HEK293 (cell line): ENCODE measurements around the gene PANK4.
A peak's percentile ranks its signal among the peaks of the same experiment; 100 is the strongest.

ENCODE experiments used
- CTCF ChIP-seq: fragments of 450-650 bp; formaldehyde crosslinking; IDR thresholded peaks from 2 replicates; pipeline ENCODE4 v1.5.1; 2016; ENCODE audit warnings: missing biosample characterization, missing genetic modification characterization
- EGR2 ChIP-seq: fragments of 450-650 bp; formaldehyde crosslinking; IDR thresholded peaks from 2 replicates; pipeline ENCODE4 v1.5.1; 2016; ENCODE audit warnings: low read depth, missing biosample characterization, missing genetic modification characterization
- GLIS2 ChIP-seq: fragments of 450-650 bp; formaldehyde crosslinking; IDR thresholded peaks from 2 replicates; pipeline ENCODE4 v1.5.1; 2016; ENCODE audit warnings: missing biosample characterization, missing genetic modification characterization
- HOXA7 ChIP-seq: sonication (generic); formaldehyde crosslinking; IDR thresholded peaks from 2 replicates; pipeline ENCODE4 v1.8.1; 2022; ENCODE audit warnings: missing genetic modification reagents, borderline replicate concordance
- KLF16 ChIP-seq: fragments of 450-650 bp; formaldehyde crosslinking; IDR thresholded peaks from 2 replicates; pipeline ENCODE4 v1.5.1; 2017; ENCODE audit warnings: missing biosample characterization, missing genetic modification characterization
- RBAK ChIP-seq: fragments of 450-650 bp; formaldehyde crosslinking; IDR thresholded peaks from 2 replicates; pipeline ENCODE4 v1.5.1; 2016; ENCODE audit warnings: missing biosample characterization, missing genetic modification characterization
- SALL2 ChIP-seq: fragments of 450-650 bp; formaldehyde crosslinking; IDR thresholded peaks from 2 replicates; pipeline ENCODE4 v1.5.0; 2017; ENCODE audit warnings: missing biosample characterization, mild to moderate bottlenecking, missing genetic modification characterization, borderline replicate concordance
- SP3 ChIP-seq: fragments of 450-650 bp; formaldehyde crosslinking; IDR thresholded peaks from 2 replicates; pipeline ENCODE4 v1.5.1; 2016; ENCODE audit warnings: missing biosample characterization, missing genetic modification characterization
- YY1 ChIP-seq: fragments of 450-650 bp; formaldehyde crosslinking; IDR thresholded peaks from 2 replicates; pipeline ENCODE4 v1.5.1; 2018; ENCODE audit warnings: missing biosample characterization, missing genetic modification characterization
- YY2 ChIP-seq: fragments of 450-650 bp; formaldehyde crosslinking; IDR thresholded peaks from 2 replicates; pipeline ENCODE4 v1.5.1; 2016; ENCODE audit warnings: missing biosample characterization, missing genetic modification characterization
- ZBTB10 ChIP-seq: fragments of 450-650 bp; formaldehyde crosslinking; IDR thresholded peaks from 2 replicates; pipeline ENCODE4 v1.5.1; 2016; ENCODE audit warnings: missing biosample characterization, missing genetic modification characterization
- ZBTB49 ChIP-seq: fragments of 450-650 bp; formaldehyde crosslinking; IDR thresholded peaks from 2 replicates; pipeline ENCODE4 v1.5.1; 2016; ENCODE audit warnings: missing biosample characterization, missing genetic modification characterization, low read depth
- ZNF138 ChIP-seq: fragments of 450-650 bp; formaldehyde crosslinking; IDR thresholded peaks from 2 replicates; pipeline ENCODE4 v1.5.1; 2016; ENCODE audit warnings: missing biosample characterization, missing genetic modification characterization, borderline replicate concordance
- ZNF155 ChIP-seq: fragments of 450-650 bp; formaldehyde crosslinking; IDR thresholded peaks from 2 replicates; pipeline ENCODE4 v1.5.1; 2016; ENCODE audit warnings: missing biosample characterization, missing genetic modification characterization
- ZNF157 ChIP-seq: fragments of 450-650 bp; formaldehyde crosslinking; IDR thresholded peaks from 2 replicates; pipeline ENCODE4 v1.5.1; 2016; ENCODE audit warnings: missing biosample characterization, missing genetic modification characterization
- ZNF16 ChIP-seq: fragments of 450-650 bp; formaldehyde crosslinking; IDR thresholded peaks from 2 replicates; pipeline ENCODE4 v1.5.1; 2016; ENCODE audit warnings: low read depth, missing biosample characterization, missing genetic modification characterization
- ZNF221 ChIP-seq: fragments of 450-650 bp; formaldehyde crosslinking; IDR thresholded peaks from 2 replicates; pipeline ENCODE4 v1.5.1; 2017; ENCODE audit warnings: missing biosample characterization, missing genetic modification characterization, borderline replicate concordance
- ZNF248 ChIP-seq: fragments of 450-650 bp; formaldehyde crosslinking; IDR thresholded peaks from 2 replicates; pipeline ENCODE4 v1.5.1; 2017; ENCODE audit warnings: missing biosample characterization, missing genetic modification characterization
- ZNF311 ChIP-seq: fragments of 450-650 bp; formaldehyde crosslinking; IDR thresholded peaks from 2 replicates; pipeline ENCODE4 v1.5.1; 2017; ENCODE audit warnings: missing biosample characterization, missing genetic modification characterization, borderline replicate concordance
- ZNF341 ChIP-seq: fragments of 450-650 bp; formaldehyde crosslinking; IDR thresholded peaks from 2 replicates; pipeline ENCODE4; 2016; ENCODE audit warnings: low read depth, missing biosample characterization, missing genetic modification characterization
- ZNF398 ChIP-seq: fragments of 450-650 bp; formaldehyde crosslinking; IDR thresholded peaks from 2 replicates; pipeline ENCODE4 v1.5.1; 2017; ENCODE audit warnings: missing biosample characterization, missing genetic modification characterization
- ZNF488 ChIP-seq: fragments of 450-650 bp; formaldehyde crosslinking; IDR thresholded peaks from 2 replicates; pipeline ENCODE4 v1.5.1; 2016; ENCODE audit warnings: missing biosample characterization, missing genetic modification characterization
- ZNF521 ChIP-seq: fragments of 450-650 bp; formaldehyde crosslinking; IDR thresholded peaks from 2 replicates; pipeline ENCODE4 v1.5.1; 2017; ENCODE audit warnings: missing biosample characterization, mild to moderate bottlenecking, missing genetic modification characterization
- ZNF548 ChIP-seq: fragments of 450-650 bp; formaldehyde crosslinking; IDR thresholded peaks from 2 replicates; pipeline ENCODE4 v1.5.1; 2016; ENCODE audit warnings: missing biosample characterization, missing genetic modification characterization
- ZNF776 ChIP-seq: fragments of 450-650 bp; formaldehyde crosslinking; IDR thresholded peaks from 2 replicates; pipeline ENCODE4 v1.5.0; 2017; ENCODE audit warnings: missing biosample characterization, missing genetic modification characterization, borderline replicate concordance
- ZSCAN16 ChIP-seq: fragments of 450-650 bp; formaldehyde crosslinking; IDR thresholded peaks from 2 replicates; pipeline ENCODE4 v1.5.1; 2016; ENCODE audit warnings: missing biosample characterization, missing genetic modification characterization
- TF ChIP-seq, protein P1 (sequence below): fragments of 450-650 bp; formaldehyde crosslinking; IDR thresholded peaks from 2 replicates; pipeline ENCODE4 v1.5.1; 2016; ENCODE audit warnings: missing biosample characterization, missing genetic modification characterization
- TF ChIP-seq, protein P2 (sequence below): fragments of 450-650 bp; formaldehyde crosslinking; IDR thresholded peaks from 2 replicates; pipeline ENCODE4 v1.5.1; 2016; ENCODE audit warnings: missing biosample characterization, missing genetic modification characterization

The PANK4 gene

GRCh38 chr1:2545754-2546514 lies 19.5 kb upstream of the PANK4 start (continued):
- no peak for TF ChIP-seq ZNF221 (tag by site-specific recombination)
- no peak for TF ChIP-seq ZBTB49 (tag by site-specific recombination)
- TF ChIP-seq SALL2 (tag by site-specific recombination) = no peak
- TF ChIP-seq ZNF311 = no peak
- TF ChIP-seq RBAK (tag by site-specific recombination) = no peak
- no peak; the same call in 1 of the 2 replicates for TF ChIP-seq ZBTB10 (tag by site-specific recombination)
- TF ChIP-seq KLF16 (tag by site-specific recombination) = no peak
- TF ChIP-seq ZNF488 (tag by site-specific recombination) = no peak
- TF ChIP-seq HOXA7 (CRISPR knock-in tag) = no peak
- TF ChIP-seq ZNF248 (tag by site-specific recombination) = no peak
- no peak for TF ChIP-seq YY2 (tag by site-specific recombination)
- TF ChIP-seq ZNF776 (tag by site-specific recombination) = no peak
- TF ChIP-seq GLIS2 (tag by site-specific recombination) = peak; percentile 5; the same call in 1 of the 2 replicates
- TF ChIP-seq ZNF398 (tag by site-specific recombination) = peak; percentile 68
- no peak for TF ChIP-seq ZNF16 (tag by site-specific recombination)
- TF ChIP-seq ZNF548 (tag by site-specific recombination) = no peak
- TF ChIP-seq CTCF (tag by site-specific recombination) = no peak
- peak; percentile 63; the same call in 1 of the 2 replicates for TF ChIP-seq EGR2 (tag by site-specific recombination)
- no peak for TF ChIP-seq ZNF138 (tag by site-specific recombination)
- TF ChIP-seq SP3 (tag by site-specific recombination) = no peak; the same call in 1 of the 2 replicates
- no peak for TF ChIP-seq ZSCAN16
- no peak for TF ChIP-seq ZNF155
- TF ChIP-seq, protein P1, sequence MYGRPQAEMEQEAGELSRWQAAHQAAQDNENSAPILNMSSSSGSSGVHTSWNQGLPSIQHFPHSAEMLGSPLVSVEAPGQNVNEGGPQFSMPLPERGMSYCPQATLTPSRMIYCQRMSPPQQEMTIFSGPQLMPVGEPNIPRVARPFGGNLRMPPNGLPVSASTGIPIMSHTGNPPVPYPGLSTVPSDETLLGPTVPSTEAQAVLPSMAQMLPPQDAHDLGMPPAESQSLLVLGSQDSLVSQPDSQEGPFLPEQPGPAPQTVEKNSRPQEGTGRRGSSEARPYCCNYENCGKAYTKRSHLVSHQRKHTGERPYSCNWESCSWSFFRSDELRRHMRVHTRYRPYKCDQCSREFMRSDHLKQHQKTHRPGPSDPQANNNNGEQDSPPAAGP (tag by site-specific recombination) = no peak; the same call in 1 of the 2 replicates
- TF ChIP-seq, protein P2, sequence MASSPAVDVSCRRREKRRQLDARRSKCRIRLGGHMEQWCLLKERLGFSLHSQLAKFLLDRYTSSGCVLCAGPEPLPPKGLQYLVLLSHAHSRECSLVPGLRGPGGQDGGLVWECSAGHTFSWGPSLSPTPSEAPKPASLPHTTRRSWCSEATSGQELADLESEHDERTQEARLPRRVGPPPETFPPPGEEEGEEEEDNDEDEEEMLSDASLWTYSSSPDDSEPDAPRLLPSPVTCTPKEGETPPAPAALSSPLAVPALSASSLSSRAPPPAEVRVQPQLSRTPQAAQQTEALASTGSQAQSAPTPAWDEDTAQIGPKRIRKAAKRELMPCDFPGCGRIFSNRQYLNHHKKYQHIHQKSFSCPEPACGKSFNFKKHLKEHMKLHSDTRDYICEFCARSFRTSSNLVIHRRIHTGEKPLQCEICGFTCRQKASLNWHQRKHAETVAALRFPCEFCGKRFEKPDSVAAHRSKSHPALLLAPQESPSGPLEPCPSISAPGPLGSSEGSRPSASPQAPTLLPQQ (tag by site-specific recombination) = 0 out of 2 replicates have a peak, but pooled peaks have one; percentile 48
- peak; percentile 50 for TF ChIP-seq ZNF341 (tag by site-specific recombination)
- TF ChIP-seq ZNF157 (tag by site-specific recombination) = no peak
- no peak for TF ChIP-seq ZNF521 (tag by site-specific recombination)
- TF ChIP-seq YY1 (tag by site-specific recombination) = no peak
